ENCODE results near the gene UTY. TPM values are rescaled to one million over a fixed set of nuclear protein-coding genes. Genes with fewer than 3 reads are reported as not detected.

Gene UTY
- total RNA-seq, 1 experiment from 2014 or later = not detected

DNA sequence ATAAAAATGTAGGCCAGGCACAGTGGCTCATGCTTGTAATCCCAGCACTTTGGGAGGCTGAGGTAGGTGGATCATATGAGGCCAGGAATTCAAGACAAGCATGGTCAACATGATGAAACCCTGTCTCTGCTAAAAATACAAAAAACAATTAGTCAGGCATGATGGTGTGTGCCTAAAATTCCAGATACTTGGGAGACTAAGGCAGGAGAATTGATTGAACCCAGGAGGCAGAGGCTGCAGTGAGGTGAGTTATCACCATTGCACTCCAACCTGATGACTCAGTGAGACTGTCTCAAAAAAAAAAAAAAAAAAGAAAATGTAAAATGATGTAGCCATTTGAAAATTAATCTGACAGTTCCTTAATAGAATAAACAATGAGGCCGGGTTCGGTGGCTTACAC, 171.9 kb downstream of the UTY start:
- Histone ChIP-seq H3F3A (ENCODE audit: low read length, unreplicated experiment) (no peaks in the 10 kb centered on the region), H3K9me3 (ENCODE audit: low read length) (no peaks in the 10 kb centered on the region)
- ATAC-seq = no peak

DNA sequence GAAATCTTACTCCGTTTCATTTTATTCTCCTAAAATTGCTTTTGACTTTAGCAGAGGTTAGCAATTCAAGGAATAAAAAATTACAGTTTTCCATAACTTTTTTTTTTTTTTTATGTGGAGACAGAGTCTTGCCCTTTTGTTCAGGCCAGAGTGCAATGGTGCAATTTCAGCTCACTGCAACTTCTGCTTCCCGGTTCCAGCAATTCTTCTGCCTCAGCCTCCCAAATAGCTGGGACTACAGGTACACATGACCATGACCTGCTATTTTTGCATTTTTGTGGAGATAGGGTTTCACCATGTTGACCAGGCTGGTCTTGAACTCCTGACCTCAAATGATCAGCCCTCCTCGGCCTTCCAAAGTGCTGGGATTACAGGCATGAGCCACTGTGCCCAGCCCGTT, 179.0 kb downstream of the UTY start:
- H3K9me3 ChIP-seq (ENCODE audit: low read length) = no peaks in the 10 kb centered on the region
- H3K27me3 ChIP-seq (ENCODE audit: low read length) = no peaks in the 10 kb centered on the region
- ChIA-PET POLR2A (ENCODE audit: unreplicated experiment) (no interaction called here), CTCF (no interaction called here)
- no peak overlapping the region for H3K4me3 ChIP-seq (ENCODE audit: low read length)
- no peaks in the 10 kb centered on the region for H3K36me3 ChIP-seq (ENCODE audit: low read depth, low read length)
- H3K9ac ChIP-seq (ENCODE audit: low read length) = no peak overlapping the region
- no peak overlapping the region for H3K4me2 ChIP-seq (ENCODE audit: low read length)
- no peaks in the 10 kb centered on the region for H3K4me1 ChIP-seq (ENCODE audit: insufficient read depth, low read length)
- DNase-seq = no peak
- H3K9me2 ChIP-seq (replicated peaks; ENCODE audit: low read length) = no peaks in the 10 kb centered on the region
- TF ChIP-seq EZH2 (IDR thresholded peaks at IDR 0.05; ENCODE audit: low read length, unreplicated experiment) (no peak), CTCF (conservative IDR thresholded peaks at IDR 0.05; ENCODE audit: low read depth, low read length) (no peak), EZH2phosphoT487 (IDR thresholded peaks at IDR 0.05; ENCODE audit: borderline replicate concordance, low read length) (no peak)
- H3F3A ChIP-seq (ENCODE audit: low read length, unreplicated experiment) = no peaks in the 10 kb centered on the region
- H3K79me2 ChIP-seq (ENCODE audit: low read length) = no peaks in the 10 kb centered on the region
- no peak overlapping the region for H3K27ac ChIP-seq (ENCODE audit: low read length)
- no peak overlapping the region for H2AFZ ChIP-seq (ENCODE audit: low read length)
- no peak for ATAC-seq
- intact Hi-C loops (cut with micrococcal nuclease) = no loop called here
- no TSS peak for BruUV-seq (replicated peaks)
- H4K20me1 ChIP-seq (ENCODE audit: low read length) = no peaks in the 10 kb centered on the region

More for the DNA sequence above, 171.9 kb downstream of the UTY start:
- BruUV-seq (replicated peaks) = no TSS peak
- Histone ChIP-seq H3K36me3 (ENCODE audit: low read depth, low read length) (no peaks in the 10 kb centered on the region), H3K4me3 (ENCODE audit: low read length) (no peak overlapping the region), H3K27ac (ENCODE audit: low read length) (no peak overlapping the region), H3K4me2 (ENCODE audit: low read length) (no peak overlapping the region), H3K79me2 (ENCODE audit: low read length) (no peaks in the 10 kb centered on the region), H2AFZ (ENCODE audit: low read length) (no peak overlapping the region), H3K27me3 (ENCODE audit: low read length) (no peaks in the 10 kb centered on the region), H3K9ac (ENCODE audit: low read length) (no peak overlapping the region), H4K20me1 (ENCODE audit: low read length) (no peaks in the 10 kb centered on the region), H3K9me2 (replicated peaks; ENCODE audit: low read length) (no peaks in the 10 kb centered on the region), H3K4me1 (ENCODE audit: insufficient read depth, low read length) (no peaks in the 10 kb centered on the region)
- no peak for TF ChIP-seq CTCF (conservative IDR thresholded peaks at IDR 0.05; ENCODE audit: low read depth, low read length)
- TF ChIP-seq EZH2 (IDR thresholded peaks at IDR 0.05; ENCODE audit: low read length, unreplicated experiment) = no peak
- TF ChIP-seq EZH2phosphoT487 (IDR thresholded peaks at IDR 0.05; ENCODE audit: borderline replicate concordance, low read length) = no peak
- ChIA-PET POLR2A (ENCODE audit: unreplicated experiment) (no interaction called here), CTCF (no interaction called here)
- no peak for DNase-seq
- intact Hi-C loops (cut with micrococcal nuclease) = no loop called here

DNA sequence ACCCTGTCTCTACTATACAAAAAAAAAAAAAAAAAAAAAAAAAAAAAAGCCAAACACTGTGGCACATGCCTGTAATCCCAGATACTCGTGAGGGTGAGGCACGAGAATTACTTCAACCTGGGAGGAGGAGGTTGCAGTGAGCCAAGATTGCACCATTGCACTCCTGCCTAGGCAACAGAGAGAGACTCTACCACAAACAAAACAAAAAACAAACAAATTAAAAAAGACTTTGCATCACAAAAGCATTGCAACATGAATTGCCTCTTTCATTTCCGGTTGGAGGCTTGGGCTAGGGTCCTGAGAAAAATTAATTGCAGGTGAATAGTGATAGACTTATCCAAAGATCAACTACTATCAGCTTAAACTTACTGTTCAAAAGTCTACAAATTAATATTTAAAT, 180.4 kb downstream of the UTY start:
- TF ChIP-seq CTCF (conservative IDR thresholded peaks at IDR 0.05; ENCODE audit: low read depth, low read length) = no peak
- no peak for TF ChIP-seq EZH2 (IDR thresholded peaks at IDR 0.05; ENCODE audit: low read length, unreplicated experiment)
- no peak for TF ChIP-seq EZH2phosphoT487 (IDR thresholded peaks at IDR 0.05; ENCODE audit: borderline replicate concordance, low read length)
- no peak for ATAC-seq
- no peak overlapping the region for H3K4me3 ChIP-seq (ENCODE audit: low read length)
- no peaks in the 10 kb centered on the region for H3K27me3 ChIP-seq (ENCODE audit: low read length)
- no peaks in the 10 kb centered on the region for H4K20me1 ChIP-seq (ENCODE audit: low read length)
- no peaks in the 10 kb centered on the region for H3K9me2 ChIP-seq (replicated peaks; ENCODE audit: low read length)
- no peak for DNase-seq
- CTCF ChIA-PET = no interaction called here
- BruUV-seq (replicated peaks) = no TSS peak
- H3K27ac ChIP-seq (ENCODE audit: low read length) = no peak overlapping the region
- intact Hi-C loops (cut with micrococcal nuclease) = no loop called here
- POLR2A ChIA-PET (ENCODE audit: unreplicated experiment) = no interaction called here
- no peaks in the 10 kb centered on the region for H3K4me1 ChIP-seq (ENCODE audit: insufficient read depth, low read length)
- no peaks in the 10 kb centered on the region for H3K9me3 ChIP-seq (ENCODE audit: low read length)
- no peak overlapping the region for H3K9ac ChIP-seq (ENCODE audit: low read length)
- no peaks in the 10 kb centered on the region for H3K79me2 ChIP-seq (ENCODE audit: low read length)
- H2AFZ ChIP-seq (ENCODE audit: low read length) = no peak overlapping the region
- no peak overlapping the region for H3K4me2 ChIP-seq (ENCODE audit: low read length)
- no peaks in the 10 kb centered on the region for H3F3A ChIP-seq (ENCODE audit: low read length, unreplicated experiment)
- no peaks in the 10 kb centered on the region for H3K36me3 ChIP-seq (ENCODE audit: low read depth, low read length)

All from PC-3 (cell line).